ENCODE data around the gene PLXNA4. TPM values are rescaled to one million over a fixed set of nuclear protein-coding genes. Genes with fewer than 3 reads are reported as not detected.

The PLXNA4 gene
- total RNA-seq, 1 experiment from 2014 or later: 0.81 TPM

DNA sequence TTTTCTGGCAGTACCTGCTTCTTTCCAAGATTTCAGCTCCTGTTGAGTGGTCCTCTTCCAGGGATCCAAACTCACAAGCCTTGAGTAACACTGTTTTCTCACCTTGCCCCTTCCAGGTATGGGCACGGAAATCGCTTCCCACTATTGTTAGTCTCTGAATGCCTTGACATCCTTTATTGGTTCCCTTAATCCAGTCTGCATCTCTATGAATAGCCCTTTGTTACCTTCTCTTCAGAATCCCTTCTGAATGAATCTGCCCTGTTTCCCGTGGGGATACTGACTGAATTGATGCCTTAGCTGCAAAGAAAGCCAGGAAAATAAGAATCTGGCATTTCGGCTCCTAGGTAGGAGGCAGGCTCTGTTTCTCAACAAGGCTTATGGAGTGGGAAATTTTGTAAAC is 467.7 kb downstream of the PLXNA4 start:
- ChIA-PET CTCF (interaction anchor here (1.0 to 1.3 kb wide), 2 partner anchors 140 to 143 kb away, joined by 3 read pairs; no protein-coding TSS in a partner anchor), POLR2A (no interaction called here)
- TF ChIP-seq ZNF281 (CRISPR knock-in tag; IDR thresholded peaks at IDR 0.05) (no peak), GRHL2 (CRISPR knock-in tag; IDR thresholded peaks at IDR 0.05; ENCODE audit: insufficient replicate concordance, severe bottlenecking) (no peak), STAT6 (CRISPR knock-in tag; conservative IDR thresholded peaks at IDR 0.05; ENCODE audit: low read depth) (no peak), CREB1 (CRISPR knock-in tag; IDR thresholded peaks at IDR 0.05) (no peak), JUN (CRISPR knock-in tag; IDR thresholded peaks at IDR 0.05) (no peak), HMGA2 (CRISPR knock-in tag; IDR thresholded peaks at IDR 0.05) (no peak), NFE2L1 (CRISPR knock-in tag; IDR thresholded peaks at IDR 0.05) (no peak), JAZF1 (CRISPR knock-in tag; IDR thresholded peaks at IDR 0.05) (no peak), SMAD4 (CRISPR knock-in tag; IDR thresholded peaks at IDR 0.05) (no peak), TEAD1 (CRISPR knock-in tag; IDR thresholded peaks at IDR 0.05) (no peak), ZNF425 (CRISPR knock-in tag; conservative IDR thresholded peaks at IDR 0.05) (no peak)
- TF ChIP-seq, protein P1, sequence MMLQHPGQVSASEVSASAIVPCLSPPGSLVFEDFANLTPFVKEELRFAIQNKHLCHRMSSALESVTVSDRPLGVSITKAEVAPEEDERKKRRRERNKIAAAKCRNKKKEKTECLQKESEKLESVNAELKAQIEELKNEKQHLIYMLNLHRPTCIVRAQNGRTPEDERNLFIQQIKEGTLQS (CRISPR knock-in tag; conservative IDR thresholded peaks at IDR 0.05): no peak
- Mint-ChIP-seq H3K36me3 (no peaks in the 10 kb centered on the region), H3K27ac (no peak overlapping the region), H3K4me3 (no peak overlapping the region), H3K27me3 (ENCODE audit: low read depth) (no peaks in the 10 kb centered on the region), H3K9me3 (no peaks in the 10 kb centered on the region), H3K4me1 (peaks cover 8% of the 10 kb centered on the region)
- DNase-seq (ENCODE audit: low spot score) (no peak), ATAC-seq (peak; percentile 63)

DNA sequence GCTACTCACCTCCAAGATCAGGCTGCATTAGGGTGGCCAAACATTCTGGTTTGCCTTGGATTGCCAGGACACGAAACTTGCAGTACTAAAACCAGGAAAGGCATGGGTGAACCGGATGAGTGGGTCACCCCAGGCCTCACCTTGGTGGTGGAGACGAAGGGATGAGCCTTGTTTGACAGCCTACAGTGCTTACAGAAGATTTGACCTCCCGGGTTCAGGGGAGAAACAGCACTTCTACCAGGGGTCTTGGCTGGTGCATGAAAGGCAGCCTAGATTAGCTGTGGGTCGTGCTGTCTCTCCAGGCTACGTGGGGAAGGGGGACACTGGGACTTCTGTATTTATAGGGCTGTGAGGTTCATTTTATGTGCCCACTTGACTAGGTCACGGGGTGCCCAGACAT is 469.8 kb downstream of the PLXNA4 start:
- H3K27ac Mint-ChIP-seq: no peak overlapping the region
- ChIA-PET CTCF (no interaction called here), POLR2A (no interaction called here)
- no peak overlapping the region for H3K4me3 Mint-ChIP-seq
- H3K4me1 Mint-ChIP-seq: peaks cover 8% of the 10 kb centered on the region
- H3K9me3 Mint-ChIP-seq: no peaks in the 10 kb centered on the region
- TF ChIP-seq IRF2 (CRISPR knock-in tag; IDR thresholded peaks at IDR 0.05; ENCODE audit: borderline replicate concordance, low read depth) (no peak), FOXJ3 (CRISPR knock-in tag; IDR thresholded peaks at IDR 0.05; ENCODE audit: borderline replicate concordance) (no peak), FOXP1 (CRISPR knock-in tag; IDR thresholded peaks at IDR 0.05; ENCODE audit: borderline replicate concordance) (no peak), CREM (CRISPR knock-in tag; IDR thresholded peaks at IDR 0.05) (no peak), PRRX2 (CRISPR knock-in tag; IDR thresholded peaks at IDR 0.05) (no peak), NFYB (CRISPR knock-in tag; conservative IDR thresholded peaks at IDR 0.05; ENCODE audit: low read depth) (no peak)
- TF ChIP-seq, protein P2, sequence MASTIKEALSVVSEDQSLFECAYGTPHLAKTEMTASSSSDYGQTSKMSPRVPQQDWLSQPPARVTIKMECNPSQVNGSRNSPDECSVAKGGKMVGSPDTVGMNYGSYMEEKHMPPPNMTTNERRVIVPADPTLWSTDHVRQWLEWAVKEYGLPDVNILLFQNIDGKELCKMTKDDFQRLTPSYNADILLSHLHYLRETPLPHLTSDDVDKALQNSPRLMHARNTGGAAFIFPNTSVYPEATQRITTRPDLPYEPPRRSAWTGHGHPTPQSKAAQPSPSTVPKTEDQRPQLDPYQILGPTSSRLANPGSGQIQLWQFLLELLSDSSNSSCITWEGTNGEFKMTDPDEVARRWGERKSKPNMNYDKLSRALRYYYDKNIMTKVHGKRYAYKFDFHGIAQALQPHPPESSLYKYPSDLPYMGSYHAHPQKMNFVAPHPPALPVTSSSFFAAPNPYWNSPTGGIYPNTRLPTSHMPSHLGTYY (CRISPR knock-in tag; IDR thresholded peaks at IDR 0.05): no peak
- no peak for ATAC-seq
- no peaks in the 10 kb centered on the region for H3K27me3 Mint-ChIP-seq (ENCODE audit: low read depth)
- no peaks in the 10 kb centered on the region for H3K36me3 Mint-ChIP-seq
- no peak for DNase-seq (ENCODE audit: low spot score)

Data from WTC11 (cell line).